GM18951 (cell line): ENCODE data around the gene IQSEC1.

ENCODE experiments used
- POLR2A ChIP-seq: IDR thresholded peaks from 4 replicates; pipeline ENCODE4 v1.6.1; 2011; ENCODE audit warnings: mild to moderate bottlenecking; ENCODE audit not compliant: insufficient read length, insufficient read depth; ENCODE audit errors: extremely low read depth
- in situ Hi-C: fragments of 300-500 bp; cut with MboI; formaldehyde crosslinking; loops from one replicate; pipeline ENCODE4 v1.12.0; 2022; ENCODE audit warnings: low sequenced_read_pairs, mixed read lengths, inconsistent platforms; ENCODE audit not compliant: unreplicated experiment

The IQSEC1 gene

GRCh38 chr3:12987602-12988001, 85.6 kb downstream of the IQSEC1 start:
- in situ Hi-C loops, result no loop called here

GRCh38 chr3:12986986-12987385, 86.2 kb downstream of the IQSEC1 start:
- in situ Hi-C loops, result no loop called here
- no peak for TF ChIP-seq POLR2A

More at GRCh38 chr3:12987602-12988001, 85.6 kb downstream of the IQSEC1 start:
- TF ChIP-seq POLR2A, result no peak

- no peak for TF ChIP-seq POLR2A
- in situ Hi-C loops, result no loop called here
Observed at GRCh38 chr3:12986521-12986920, 86.7 kb downstream of the IQSEC1 start.

GRCh38 chr3:12986031-12986430, 87.2 kb downstream of the IQSEC1 start:
- in situ Hi-C loops, result no loop called here
- TF ChIP-seq POLR2A, result no peak

- TF ChIP-seq POLR2A, result no peak
- in situ Hi-C loops, result no loop called here
Observed at GRCh38 chr3:12985148-12985547, 88.1 kb downstream of the IQSEC1 start.

- in situ Hi-C loops, result no loop called here
- no peak for TF ChIP-seq POLR2A
Observed at GRCh38 chr3:12984023-12984823, 89.0 kb downstream of the IQSEC1 start.

GRCh38 chr3:12983319-12983718, 89.9 kb downstream of the IQSEC1 start:
- no peak for TF ChIP-seq POLR2A
- in situ Hi-C loops, result no loop called here

GRCh38 chr3:12982619-12983101, 90.6 kb downstream of the IQSEC1 start:
- TF ChIP-seq POLR2A, result no peak
- in situ Hi-C loops, result no loop called here

- in situ Hi-C loops, result no loop called here
- TF ChIP-seq POLR2A, result peak; percentile 14
Observed at GRCh38 chr3:12981306-12982275, 91.6 kb downstream of the IQSEC1 start.

- in situ Hi-C loops, result no loop called here
- no peak for TF ChIP-seq POLR2A
Observed at GRCh38 chr3:12980596-12981290, 92.5 kb downstream of the IQSEC1 start.

- in situ Hi-C loops, result no loop called here
- TF ChIP-seq POLR2A, result no peak
Observed at GRCh38 chr3:12979947-12980487, 93.2 kb downstream of the IQSEC1 start.

- in situ Hi-C loops, result no loop called here
Observed at GRCh38 chr3:12979151-12979946, 93.9 kb downstream of the IQSEC1 start.

More at GRCh38 chr3:12979151-12979946, 93.9 kb downstream of the IQSEC1 start:
- TF ChIP-seq POLR2A, result no peak
